Fibroblast of lung (primary cell): ENCODE measurements around the gene MARK4. TPM values are rescaled to one million over a fixed set of nuclear protein-coding genes. Genes with fewer than 3 reads are reported as not detected.

ENCODE experiments used
- DNase-seq, 2 donors: peaks; one replicate each; pipeline versions ENCODE4 v3.0.0 to v3.0.0-alpha.2; 2010; ENCODE audit warnings: low read depth in 2 of 2
- H2AFZ ChIP-seq: 2 replicates; pipeline ENCODE4 v1.5.1; 2012; ENCODE audit warnings: low read length, control low read depth, inconsistent platforms
- H3K27ac ChIP-seq: 2 replicates; pipeline ENCODE4 v1.5.1; 2011; ENCODE audit warnings: low read length, control low read depth; ENCODE audit not compliant: insufficient read depth
- H3K27me3 ChIP-seq: 2 replicates; pipeline ENCODE4 v1.5.1; 2011; ENCODE audit warnings: mild to moderate bottlenecking, low read length; ENCODE audit not compliant: control insufficient read depth, insufficient read depth
- H3K36me3 ChIP-seq: 2 replicates; pipeline ENCODE4 v1.5.1; 2011; ENCODE audit warnings: low read length; ENCODE audit not compliant: control insufficient read depth, insufficient read depth
- H3K4me1 ChIP-seq: 2 replicates; pipeline ENCODE4 v1.5.1; 2011; ENCODE audit warnings: low read length; ENCODE audit not compliant: control insufficient read depth, insufficient read depth; ENCODE audit errors: extremely low read depth
- H3K4me2 ChIP-seq: 2 replicates; pipeline ENCODE4 v1.5.1; 2011; ENCODE audit warnings: low read length, control low read depth; ENCODE audit not compliant: insufficient read depth; ENCODE audit errors: extremely low read depth
- H3K4me3 ChIP-seq, 4 experiments: fragments of 200-600 bp in 1 of 4; sonication (generic) in 1 of 4; replicated peaks in 1 of 4; 2 replicates each; pipeline ENCODE4 v1.5.1; 2011 to 2016; ENCODE audit warnings: low read length in 4 of 4, low read depth in 3 of 4, mild to moderate bottlenecking in 3 of 4, control low read depth in 2 of 4, inconsistent platforms in 1 of 4, mixed read lengths in 1 of 4; ENCODE audit not compliant: insufficient read depth in 1 of 4; ENCODE audit errors: control extremely low read depth in 1 of 4
- H3K79me2 ChIP-seq: 2 replicates; pipeline ENCODE4 v1.5.1; 2012; ENCODE audit warnings: mild to moderate bottlenecking, low read length, inconsistent platforms; ENCODE audit not compliant: control insufficient read depth, insufficient read depth
- H3K9ac ChIP-seq: 2 replicates; pipeline ENCODE4 v1.5.1; 2011; ENCODE audit warnings: mild to moderate bottlenecking, low read length, control low read depth; ENCODE audit not compliant: insufficient read depth
- H3K9me3 ChIP-seq: 2 replicates; pipeline ENCODE4 v1.5.1; 2012; ENCODE audit warnings: low read depth, low read length; ENCODE audit not compliant: control insufficient read depth, insufficient read depth
- H4K20me1 ChIP-seq: 2 replicates; pipeline ENCODE4 v1.5.1; 2011; ENCODE audit warnings: low read length; ENCODE audit not compliant: control insufficient read depth, insufficient read depth; ENCODE audit errors: extremely low read depth
- CTCF ChIP-seq, 2 donors: IDR thresholded peaks in 1 of 2; conservative IDR thresholded peaks in 1 of 2; 1 replicate in 1 of 2; 2 replicates in 1 of 2; pipeline ENCODE4 v1.5.1; 2011 to 2012; ENCODE audit warnings: low read length in 2 of 2, control low read depth in 1 of 2, inconsistent platforms in 1 of 2, low read depth in 1 of 2, mild to moderate bottlenecking in 1 of 2
- EZH2 ChIP-seq: IDR thresholded peaks from 2 replicates; pipeline ENCODE4 v1.5.1; 2012; ENCODE audit warnings: low read length, control low read depth, mild to moderate bottlenecking; ENCODE audit errors: missing control alignments
- polyA plus RNA-seq, 2 donors: library from polyadenylated mRNA; depleted of rRNA in 1 of 2; stranded (reverse) in 1 of 2; unstranded in 1 of 2; fragments of >200 nt; gene quantifications; 2 replicates each; pipeline ENCODE4 v1.2.1, GENCODE V29; 2011 to 2012; ENCODE audit warnings: missing spikeins in 1 of 2
- total RNA-seq: library from RNA; depleted of rRNA; stranded (reverse); fragments of >200 nt; gene quantifications from 2 replicates; pipeline ENCODE4 v1.2.1, GENCODE V29; 2014

Gene MARK4
- total and polyA plus RNA-seq, 2 donors (not counting 1 experiment from before 2014, with no cell fraction given): 8.9 to 14.1 TPM

DNA sequence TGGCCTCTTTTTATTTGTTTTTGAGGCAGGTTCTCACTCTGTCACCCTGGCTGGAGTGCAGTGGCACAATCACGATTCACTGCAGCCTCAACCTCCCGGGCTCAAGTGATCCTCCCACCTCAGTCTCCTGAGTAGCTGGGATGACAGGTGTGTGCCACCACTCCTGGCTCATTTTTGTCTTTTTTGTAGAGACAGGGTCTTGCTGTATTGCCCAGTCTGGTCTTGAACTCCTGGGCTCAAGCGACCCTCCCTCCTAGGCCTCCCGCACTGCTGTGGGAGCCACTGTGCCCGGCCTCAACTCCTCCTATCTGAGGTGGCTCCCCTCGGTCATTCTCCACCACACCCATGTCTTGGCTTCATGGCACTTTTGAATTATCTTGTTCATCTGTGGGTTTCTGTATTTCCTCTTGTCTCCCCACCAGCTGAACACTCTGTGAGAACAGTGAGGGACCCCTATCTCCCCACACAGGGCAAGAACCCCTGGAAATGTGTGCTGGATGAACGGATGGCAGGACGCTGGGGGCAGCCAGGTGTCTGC, 63.7 kb downstream of the MARK4 start:
- no peaks in the 10 kb centered on the region for H4K20me1 ChIP-seq
- H2AFZ ChIP-seq: no peak overlapping the region
- no peak overlapping the region for H3K4me3 ChIP-seq
- no peak for DNase-seq
- H3K4me1 ChIP-seq: no peaks in the 10 kb centered on the region
- H3K79me2 ChIP-seq: no peaks in the 10 kb centered on the region
- H3K27ac ChIP-seq: no peak overlapping the region
- H3K36me3 ChIP-seq: no peaks in the 10 kb centered on the region
- no peak for TF ChIP-seq EZH2
- no peak for TF ChIP-seq CTCF (conservative IDR thresholded peaks at IDR 0.05 in 1 of 2, IDR thresholded peaks at IDR 0.05 in 1 of 2; ENCODE audit: low read depth in 1 of 2, low read length in 2 of 2)
- H3K27me3 ChIP-seq: peaks cover 6% of the 10 kb centered on the region
- no peak overlapping the region for H3K4me2 ChIP-seq
- no peak overlapping the region for H3K9ac ChIP-seq
- no peaks in the 10 kb centered on the region for H3K9me3 ChIP-seq

GRCh38 chr19:45315304-45315703, 64.2 kb downstream of the MARK4 start:
- Histone ChIP-seq H3K9me3 (no peaks in the 10 kb centered on the region), H3K9ac (no peak overlapping the region), H3K27ac (no peak overlapping the region), H3K36me3 (no peaks in the 10 kb centered on the region), H3K79me2 (no peaks in the 10 kb centered on the region), H3K4me3 (no peak overlapping the region), H3K4me1 (no peaks in the 10 kb centered on the region), H3K4me2 (no peak overlapping the region), H2AFZ (no peak overlapping the region), H4K20me1 (no peaks in the 10 kb centered on the region), H3K27me3 (peaks cover 6% of the 10 kb centered on the region)
- TF ChIP-seq EZH2 (no peak), CTCF (conservative IDR thresholded peaks at IDR 0.05 in 1 of 2, IDR thresholded peaks at IDR 0.05 in 1 of 2; ENCODE audit: low read depth in 1 of 2, low read length in 2 of 2) (no peak)
- no peak for DNase-seq

DNA sequence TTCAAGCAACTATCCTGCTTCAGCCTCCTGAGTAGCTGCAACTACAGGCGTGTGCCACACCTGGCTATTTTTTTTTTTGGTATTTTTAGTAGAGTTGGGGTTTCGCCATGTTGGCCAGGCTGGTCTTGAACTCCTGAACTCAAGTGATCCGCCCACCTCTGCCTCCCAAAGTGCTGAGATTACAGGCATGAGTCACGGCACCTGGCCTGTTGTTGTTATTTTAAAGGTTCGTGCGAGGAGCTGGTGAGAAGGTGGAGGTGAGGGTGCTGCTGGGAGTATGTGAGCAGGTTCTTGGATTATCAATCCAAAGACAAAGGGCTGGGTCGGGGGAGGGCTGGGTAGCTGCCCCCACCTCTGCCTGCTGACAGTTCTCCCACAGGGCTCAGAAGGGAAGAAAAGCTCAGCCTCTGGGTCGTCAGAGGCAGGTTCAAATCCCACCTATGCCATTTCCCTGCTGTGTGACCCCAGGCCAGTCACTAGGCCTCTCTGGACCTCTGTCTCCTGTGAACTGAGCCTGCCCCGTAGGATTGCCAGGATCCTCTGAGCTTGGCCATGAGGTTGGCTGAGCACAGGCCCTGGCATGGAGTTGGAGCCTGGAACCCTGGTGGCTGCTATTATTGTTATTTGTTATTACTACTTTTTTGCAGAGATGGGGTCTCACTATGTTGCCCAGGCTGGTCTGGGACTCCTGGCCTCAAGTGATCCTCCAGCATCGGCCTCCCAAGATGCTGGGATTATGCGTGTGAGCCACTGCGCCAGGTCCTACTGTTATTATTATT, 70.1 kb downstream of the MARK4 start:
- DNase-seq: no peak
- Histone ChIP-seq H3K27me3 (peaks cover 9% of the 10 kb centered on the region), H3K79me2 (no peaks in the 10 kb centered on the region), H3K4me1 (no peaks in the 10 kb centered on the region), H2AFZ (no peak overlapping the region), H3K36me3 (no peaks in the 10 kb centered on the region), H3K27ac (no peak overlapping the region), H3K9ac (no peak overlapping the region), H3K9me3 (no peaks in the 10 kb centered on the region), H4K20me1 (no peaks in the 10 kb centered on the region), H3K4me2 (no peak overlapping the region), H3K4me3 (no peak overlapping the region)
- TF ChIP-seq CTCF (conservative IDR thresholded peaks at IDR 0.05 in 1 of 2, IDR thresholded peaks at IDR 0.05 in 1 of 2; ENCODE audit: low read depth in 1 of 2, low read length in 2 of 2): no peak
- no peak for TF ChIP-seq EZH2
